DND-41 (cell line): ENCODE measurements around the gene GEMIN7.

Source experiments
- CTCF ChIP-seq: IDR thresholded peaks from 2 replicates; pipeline ENCODE4 v1.5.1; 2012; ENCODE audit warnings: borderline replicate concordance, low read length, moderate library complexity, mild to moderate bottlenecking; ENCODE audit not compliant: poor library complexity, severe bottlenecking; ENCODE audit errors: extremely low read depth
- EZH2 ChIP-seq: IDR thresholded peaks from 3 replicates; pipeline ENCODE4 v1.6.1; 2012; ENCODE audit warnings: borderline replicate concordance, low read depth, mild to moderate bottlenecking, moderate library complexity, low read length, inconsistent platforms; ENCODE audit not compliant: severe bottlenecking

- TF ChIP-seq CTCF (no peak), EZH2 (no peak)
Measured at GRCh38 chr19:45056831-45057230, 22.2 kb upstream of the GEMIN7 start.
